Fibroblast of skin of scalp (primary cell): ENCODE data around the gene ZNF860.
A peak's percentile ranks its signal among the peaks of the same experiment; 100 is the strongest.
"Not testable (repeated sequence)": the region's sequence is repeated elsewhere in the genome, so short reads cannot be mapped to it uniquely, and the experiment has no call there.

Experiments
- DNase-seq: peaks from one replicate; pipeline ENCODE4 v3.0.0-alpha.2; 2013

ZNF860 gene

GRCh38 chr3:31999907-32000439 lies 18.4 kb downstream of the ZNF860 start:
- DNase-seq: no peak

GRCh38 chr3:32000877-32001276 lies 19.3 kb downstream of the ZNF860 start:
- no peak for DNase-seq

GRCh38 chr3:32002561-32003368 lies 21.2 kb downstream of the ZNF860 start:
- peak; percentile 17 for DNase-seq

DNA sequence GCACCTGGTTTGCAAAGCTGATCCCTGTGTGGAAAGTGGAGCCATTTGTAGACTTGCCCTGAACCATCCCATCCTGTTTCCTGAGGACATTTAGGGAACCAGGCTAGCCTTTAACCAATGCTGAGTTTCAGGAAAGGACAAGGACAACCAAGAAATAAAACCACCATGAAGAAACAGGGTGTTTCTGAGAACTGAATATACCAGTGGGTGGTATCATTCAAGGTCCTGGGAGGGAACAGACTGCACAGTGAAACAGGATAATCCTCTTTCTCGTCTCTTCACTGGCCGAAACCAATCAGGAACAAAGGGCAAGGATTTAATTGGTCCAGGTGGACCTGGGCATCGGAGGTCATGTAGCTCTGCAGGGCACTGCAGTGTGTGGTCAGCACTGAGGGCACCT lies 21.8 kb downstream of the ZNF860 start:
- DNase-seq: no peak

DNA sequence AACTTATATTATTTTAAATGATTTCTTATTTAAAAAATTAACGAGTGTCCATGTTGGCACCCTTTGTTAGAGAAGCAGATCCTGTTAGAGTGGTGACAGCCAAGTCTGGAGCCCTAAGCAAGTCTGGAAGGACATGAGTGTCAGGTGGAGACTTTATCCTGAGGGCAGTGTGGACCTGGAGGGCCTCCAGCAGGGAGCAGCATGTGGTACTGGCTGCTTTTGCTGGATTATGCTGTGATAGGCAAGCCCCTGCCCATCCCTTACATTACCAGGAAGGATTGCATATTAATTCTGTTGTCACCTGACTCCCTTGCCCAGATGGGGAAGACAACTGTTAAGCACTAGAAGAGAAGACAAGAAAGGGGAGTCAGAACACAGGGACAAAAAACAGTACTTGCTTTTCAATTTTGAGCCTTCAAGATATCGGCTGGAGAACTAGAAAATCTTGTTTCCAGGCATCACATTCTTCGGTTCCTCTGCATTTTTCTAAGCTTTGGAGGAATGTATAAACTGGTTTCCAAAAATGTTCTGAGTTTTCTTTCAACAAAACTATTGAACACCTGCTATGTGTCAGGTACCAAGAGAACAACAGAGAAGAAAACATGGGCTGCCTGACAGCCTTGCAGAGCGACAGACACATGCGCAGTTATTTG lies 22.7 kb downstream of the ZNF860 start:
- DNase-seq: no peak

GRCh38 chr3:32009101-32009500 lies 27.6 kb downstream of the ZNF860 start:
- no peak for DNase-seq

DNA sequence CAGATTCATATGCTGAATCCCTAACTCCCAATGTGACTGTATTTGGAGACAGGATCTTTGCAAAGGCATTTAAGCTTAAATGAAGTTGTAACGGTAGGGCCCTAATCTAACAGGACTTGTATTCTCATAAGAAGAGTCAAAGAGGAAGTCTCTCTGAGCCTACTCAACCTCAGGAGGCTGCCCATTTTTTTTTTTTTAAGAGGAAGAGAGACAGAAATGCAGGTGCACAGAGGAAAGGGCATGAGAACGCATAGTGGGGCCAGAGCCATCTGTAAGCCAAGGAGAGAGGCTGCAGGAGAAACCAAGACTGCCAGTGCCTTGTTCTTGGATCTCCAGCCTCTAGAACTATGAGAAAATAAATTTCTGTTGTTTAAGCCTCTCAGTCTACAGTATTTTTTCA lies 28.4 kb downstream of the ZNF860 start:
- DNase-seq: no peak

- DNase-seq: not testable (repeated sequence)
These were observed 29.1 kb downstream of the ZNF860 start for GRCh38 chr3:32010699-32011098.

DNA sequence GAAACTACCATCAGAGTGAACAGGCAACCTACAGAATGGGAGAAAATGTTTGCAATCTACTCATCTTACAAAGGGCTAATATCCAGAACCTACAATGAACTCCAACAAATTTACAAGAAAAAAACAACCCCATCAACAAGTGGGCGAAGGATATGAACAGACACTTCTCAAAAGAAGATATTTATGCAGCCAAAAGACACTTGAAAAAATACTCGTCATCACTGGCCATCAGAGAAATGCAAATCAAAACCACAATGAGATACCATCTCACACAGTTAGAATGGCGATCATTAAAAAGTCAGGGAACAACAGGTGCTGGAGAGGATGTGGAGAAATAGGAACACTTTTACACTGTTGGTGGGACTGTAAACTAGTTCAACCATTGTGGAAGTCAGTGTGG lies 34.1 kb downstream of the ZNF860 start:
- not testable (repeated sequence) for DNase-seq

DNA sequence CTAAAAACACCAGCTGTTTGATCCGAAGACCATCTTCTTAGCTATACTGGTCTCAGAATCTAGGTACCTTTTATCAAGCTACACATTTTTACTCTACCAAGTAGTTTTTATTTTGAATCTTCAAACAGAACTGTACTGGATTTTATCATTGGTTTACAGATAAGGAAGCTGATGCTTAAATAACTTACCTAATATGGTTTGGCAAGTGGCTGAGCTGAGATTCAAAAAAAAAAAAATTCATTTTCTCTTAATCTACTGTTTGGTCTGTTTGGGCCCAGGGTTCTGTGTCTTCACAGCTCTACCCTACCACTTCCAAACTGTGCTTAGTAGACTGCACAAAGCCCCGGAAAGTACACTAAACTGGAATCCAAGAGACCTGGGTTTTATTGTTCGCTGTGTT lies 35.7 kb downstream of the ZNF860 start:
- DNase-seq: no peak

GRCh38 chr3:32018757-32019564 lies 37.4 kb downstream of the ZNF860 start:
- peak; percentile 55 for DNase-seq

DNA sequence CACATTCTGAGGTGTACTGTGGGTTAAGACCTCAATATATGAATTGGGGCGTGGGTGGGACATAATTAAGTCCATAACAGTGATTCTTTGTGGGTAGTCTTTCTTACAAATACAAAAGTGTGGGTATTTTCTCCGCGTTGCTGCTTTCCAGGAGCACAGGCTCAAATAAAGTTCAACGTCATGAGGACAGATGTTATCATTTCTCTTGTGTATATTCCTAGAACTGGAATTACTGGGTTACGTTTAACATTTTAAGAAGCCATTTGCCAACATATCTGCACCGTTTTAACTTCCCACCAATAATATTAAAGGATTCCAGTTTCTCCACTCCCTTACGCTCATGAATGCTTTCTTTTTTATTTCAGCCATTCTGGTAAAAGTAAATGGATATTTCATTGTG lies 39.6 kb downstream of the ZNF860 start:
- no peak for DNase-seq

- no peak for DNase-seq
These were observed 40.2 kb downstream of the ZNF860 start for GRCh38 chr3:32021748-32022147.

DNA sequence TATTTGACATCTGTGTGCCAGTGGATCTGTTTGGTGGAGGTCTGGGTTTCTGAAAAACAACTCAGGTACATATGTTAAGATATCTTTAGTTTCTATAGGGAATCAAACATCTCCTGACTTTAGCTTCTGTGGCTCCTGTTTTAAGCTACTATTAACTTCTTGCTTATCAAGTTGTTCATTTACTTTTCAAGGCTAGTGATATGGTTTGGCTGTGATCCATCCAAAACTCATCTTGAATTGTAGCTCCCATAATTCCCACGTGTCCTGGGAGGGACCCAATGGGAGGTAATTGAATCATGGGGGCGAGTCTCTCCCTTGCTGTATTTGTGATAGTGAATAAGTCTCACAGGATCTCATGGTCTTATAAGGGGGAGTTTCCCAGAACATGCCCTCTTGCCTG lies 41.4 kb downstream of the ZNF860 start:
- DNase-seq: no peak

- DNase-seq: no peak
These were observed 45.0 kb downstream of the ZNF860 start for GRCh38 chr3:32026593-32026992.

- no peak for DNase-seq
These were observed 56.4 kb downstream of the ZNF860 start for GRCh38 chr3:32037932-32038267.

DNA sequence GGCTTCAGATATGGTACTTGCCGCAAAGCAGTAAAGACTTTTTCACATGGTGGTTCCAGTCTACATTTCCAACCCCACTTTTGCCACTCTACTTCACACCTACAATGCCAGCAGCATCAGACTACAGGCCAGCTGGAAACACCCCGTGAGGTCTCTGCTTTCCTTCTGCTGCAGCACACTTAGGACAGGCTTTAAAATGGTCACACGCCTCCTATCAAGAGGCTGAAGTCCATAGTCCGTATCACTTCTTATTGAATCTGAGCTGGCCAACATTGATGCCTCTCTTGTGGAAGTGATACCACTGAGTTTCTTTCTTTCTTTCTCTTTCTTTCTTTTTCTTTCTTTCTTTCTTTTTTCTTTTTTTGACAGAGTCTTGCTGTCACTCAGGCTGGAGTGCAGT lies 59.8 kb downstream of the ZNF860 start:
- DNase-seq: no peak
